RWPE2 (cell line): ENCODE data around the gene ATP9A.

Experiments used
- ATAC-seq: fragments of 200-7000 bp; cut with Tn5 transposase; 3 replicates; pipeline ENCODE4 v1.9.1; 2021; ENCODE audit warnings: low read depth
- DNase-seq: peaks from one replicate; pipeline ENCODE4 v3.0.0-alpha.2; 2020; ENCODE audit warnings: low spot score
- H3K27ac ChIP-seq: fragments of 450-650 bp; 2 replicates; pipeline ENCODE4 v1.5.1; 2017; ENCODE audit warnings: mild to moderate bottlenecking; ENCODE audit not compliant: poor library complexity, severe bottlenecking
- H3K27me3 ChIP-seq: fragments of 250-450 bp; sonication (Bioruptor Pico); 2 replicates; pipeline ENCODE4 v1.5.1; 2021; ENCODE audit warnings: mild to moderate bottlenecking, moderate library complexity; ENCODE audit not compliant: insufficient read depth, poor library complexity, severe bottlenecking
- H3K36me3 ChIP-seq: fragments of 250-450 bp; sonication (Bioruptor Pico); 2 replicates; pipeline ENCODE4 v1.5.1; 2020; ENCODE audit warnings: low read depth, mild to moderate bottlenecking, moderate library complexity
- H3K4me1 ChIP-seq: fragments of 250-450 bp; sonication (Bioruptor Pico); 2 replicates; pipeline ENCODE4 v1.5.1; 2021; ENCODE audit warnings: mild to moderate bottlenecking, moderate library complexity; ENCODE audit not compliant: insufficient read depth, poor library complexity, severe bottlenecking
- H3K4me3 ChIP-seq: fragments of 250-450 bp; sonication (Bioruptor Pico); 2 replicates; pipeline ENCODE4 v1.5.1; 2021; ENCODE audit warnings: mild to moderate bottlenecking, moderate library complexity; ENCODE audit not compliant: severe bottlenecking
- H3K9me3 ChIP-seq: fragments of 250-450 bp; sonication (Bioruptor Pico); 2 replicates; pipeline ENCODE4 v1.5.1; 2021; ENCODE audit warnings: mild to moderate bottlenecking, moderate library complexity; ENCODE audit not compliant: severe bottlenecking
- CTCF ChIP-seq: fragments of 450-650 bp; IDR thresholded peaks from one replicate; pipeline ENCODE4 v1.5.1; 2017; ENCODE audit warnings: mild to moderate bottlenecking, moderate library complexity; ENCODE audit not compliant: poor library complexity, severe bottlenecking

ATP9A gene

GRCh38 chr20:51720384-51720783 lies 47.8 kb downstream of the ATP9A start:
- Histone ChIP-seq H3K9me3 (no peaks in the 10 kb centered on the region), H3K4me3 (no peak overlapping the region), H3K27ac (no peak overlapping the region), H3K36me3 (no peaks in the 10 kb centered on the region), H3K4me1 (no peaks in the 10 kb centered on the region), H3K27me3 (no peaks in the 10 kb centered on the region)
- ATAC-seq (no peak), DNase-seq (peak; percentile 38)
- TF ChIP-seq CTCF: no peak

GRCh38 chr20:51715856-51716185 lies 52.4 kb downstream of the ATP9A start:
- Histone ChIP-seq H3K4me1 (no peaks in the 10 kb centered on the region), H3K27me3 (no peaks in the 10 kb centered on the region), H3K36me3 (no peaks in the 10 kb centered on the region), H3K4me3 (no peak overlapping the region), H3K27ac (no peak overlapping the region), H3K9me3 (no peaks in the 10 kb centered on the region)
- TF ChIP-seq CTCF: no peak
- DNase-seq (no peak), ATAC-seq (no peak)

DNA sequence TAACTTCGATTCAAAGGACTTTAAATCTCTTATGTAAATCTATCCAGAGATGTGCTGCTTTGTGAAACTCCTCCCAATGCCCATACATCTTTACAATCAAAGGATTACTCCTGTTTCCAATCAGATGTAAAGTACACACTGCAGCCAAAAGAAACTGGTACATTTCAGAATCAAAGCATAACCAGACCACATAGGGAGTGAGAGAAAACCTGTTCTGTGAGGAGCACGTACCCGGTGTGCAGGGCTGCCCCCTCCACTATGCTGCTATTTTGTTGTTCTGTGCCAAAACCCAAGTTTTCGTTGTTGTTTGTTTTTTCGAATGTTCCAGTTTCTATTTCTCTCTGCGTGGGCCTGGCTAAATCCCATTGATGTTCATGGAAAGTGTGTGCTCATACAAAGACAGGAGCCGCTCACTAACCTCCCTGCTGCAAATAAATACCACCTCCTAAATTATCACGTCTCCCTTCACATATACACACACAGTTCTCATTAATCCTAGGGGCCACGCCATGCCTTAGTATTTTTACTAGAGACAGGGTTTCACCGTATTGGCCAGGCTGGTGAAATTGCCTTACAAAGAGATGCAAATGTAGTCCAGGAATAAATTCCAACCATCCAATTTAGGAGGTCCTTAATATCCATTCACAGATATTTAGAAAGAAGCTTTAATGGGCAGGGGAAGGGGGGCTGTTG lies 52.9 kb downstream of the ATP9A start:
- no peak for TF ChIP-seq CTCF
- no peak overlapping the region for H3K4me3 ChIP-seq
- no peaks in the 10 kb centered on the region for H3K27me3 ChIP-seq
- no peaks in the 10 kb centered on the region for H3K36me3 ChIP-seq
- H3K27ac ChIP-seq: no peak overlapping the region
- H3K4me1 ChIP-seq: no peaks in the 10 kb centered on the region
- no peaks in the 10 kb centered on the region for H3K9me3 ChIP-seq
- no peak for DNase-seq
- 0 out of 3 replicates have a peak, but pooled peaks have one; percentile 23 for ATAC-seq

DNA sequence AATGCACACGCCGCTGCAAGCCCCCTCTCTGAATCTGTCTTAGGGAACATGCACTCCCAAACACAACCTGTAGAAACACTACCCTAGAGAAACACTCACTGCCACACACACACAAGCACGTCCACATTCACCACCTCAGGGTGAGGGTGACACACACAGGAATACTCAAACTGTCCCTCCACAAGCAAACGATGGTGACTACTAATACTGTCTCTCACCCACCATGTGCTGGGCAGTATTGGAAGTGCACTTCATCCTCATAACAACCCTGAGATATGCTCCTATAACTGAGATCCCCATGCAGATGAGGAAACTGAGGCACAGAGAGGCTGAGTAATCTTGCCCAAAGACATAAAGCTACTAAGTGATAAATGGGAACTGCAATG lies 55.0 kb downstream of the ATP9A start:
- TF ChIP-seq CTCF: no peak
- no peaks in the 10 kb centered on the region for H3K36me3 ChIP-seq
- H3K27ac ChIP-seq: no peak overlapping the region
- ATAC-seq (no peak), DNase-seq (no peak)
- no peak overlapping the region for H3K4me3 ChIP-seq
- H3K27me3 ChIP-seq: no peaks in the 10 kb centered on the region
- no peaks in the 10 kb centered on the region for H3K4me1 ChIP-seq
- no peaks in the 10 kb centered on the region for H3K9me3 ChIP-seq

- no peak overlapping the region for H3K27ac ChIP-seq
- peak; percentile 82 for TF ChIP-seq CTCF
- DNase-seq: peak; percentile 83
Observed at GRCh38 chr20:51712501-51713212, 55.5 kb downstream of the ATP9A start.

More at GRCh38 chr20:51712501-51713212, 55.5 kb downstream of the ATP9A start:
- Histone ChIP-seq H3K4me3 (no peak overlapping the region), H3K9me3 (no peaks in the 10 kb centered on the region), H3K27me3 (no peaks in the 10 kb centered on the region), H3K36me3 (no peaks in the 10 kb centered on the region), H3K4me1 (no peaks in the 10 kb centered on the region)
- peak; percentile 53; the same call in 2 of the 3 replicates for ATAC-seq
